Measurements from ENCODE around the gene ENTR1.

The ENTR1 gene

DNA sequence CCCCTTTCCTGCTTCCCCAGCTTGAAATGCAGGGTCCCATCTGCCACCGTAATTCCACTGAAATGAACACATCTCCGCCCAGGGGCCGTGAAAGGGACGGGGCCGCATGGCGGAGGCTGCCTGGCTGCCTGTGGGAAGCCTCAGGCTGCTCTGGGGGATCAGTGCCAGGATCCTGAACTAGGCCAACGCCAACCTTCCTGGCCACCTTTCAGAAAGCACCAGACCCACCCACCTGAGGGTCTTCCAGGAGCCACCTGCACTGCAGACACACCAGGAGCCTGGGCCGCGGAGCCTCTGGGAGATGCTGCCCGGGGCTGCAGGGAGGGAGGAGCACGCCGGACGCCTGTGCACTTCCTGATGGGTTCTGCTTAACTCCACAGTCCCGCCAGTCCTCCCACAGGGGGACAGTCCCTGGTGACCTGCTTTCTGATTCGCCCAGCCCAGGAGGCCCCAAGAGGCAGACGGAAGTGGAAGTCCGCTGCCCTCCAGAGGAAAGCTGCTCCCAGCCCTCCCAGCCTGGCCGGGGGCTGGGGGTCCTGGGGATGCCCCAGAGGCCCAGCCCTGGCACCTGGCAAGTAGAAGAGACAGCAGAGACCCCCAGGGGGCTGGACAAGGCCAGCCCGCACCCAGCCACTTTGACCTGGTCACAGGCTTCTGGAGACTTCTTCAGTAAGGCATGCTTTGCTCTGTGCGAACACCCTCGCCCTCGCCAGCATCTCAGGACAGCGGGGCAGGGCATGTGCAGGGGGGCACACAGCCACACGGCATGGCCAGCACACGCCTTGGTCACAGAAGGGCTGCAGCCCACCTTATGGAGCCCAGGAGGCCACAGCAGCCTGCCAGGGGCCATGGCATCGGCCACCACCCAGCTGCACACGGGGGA is 36.9 kb downstream of the ENTR1 start, which contains the start of gene CARD9:
Gene CARD9, minus strand, starts transcription at position 370 of the 883 bp plus-strand sequence. CDS start 1,591 bp downstream, outside the sequence.
- DNase-seq = peak; percentile 63

- peak; percentile 63 for DNase-seq
These were observed 37.7 kb downstream of the ENTR1 start for GRCh38 chr9:136372561-136373299.

- DNase-seq = no peak
These were observed 38.4 kb downstream of the ENTR1 start for GRCh38 chr9:136372006-136372405.

GRCh38 chr9:136371533-136371880 is 38.9 kb downstream of the ENTR1 start:
- no peak for DNase-seq

DNA sequence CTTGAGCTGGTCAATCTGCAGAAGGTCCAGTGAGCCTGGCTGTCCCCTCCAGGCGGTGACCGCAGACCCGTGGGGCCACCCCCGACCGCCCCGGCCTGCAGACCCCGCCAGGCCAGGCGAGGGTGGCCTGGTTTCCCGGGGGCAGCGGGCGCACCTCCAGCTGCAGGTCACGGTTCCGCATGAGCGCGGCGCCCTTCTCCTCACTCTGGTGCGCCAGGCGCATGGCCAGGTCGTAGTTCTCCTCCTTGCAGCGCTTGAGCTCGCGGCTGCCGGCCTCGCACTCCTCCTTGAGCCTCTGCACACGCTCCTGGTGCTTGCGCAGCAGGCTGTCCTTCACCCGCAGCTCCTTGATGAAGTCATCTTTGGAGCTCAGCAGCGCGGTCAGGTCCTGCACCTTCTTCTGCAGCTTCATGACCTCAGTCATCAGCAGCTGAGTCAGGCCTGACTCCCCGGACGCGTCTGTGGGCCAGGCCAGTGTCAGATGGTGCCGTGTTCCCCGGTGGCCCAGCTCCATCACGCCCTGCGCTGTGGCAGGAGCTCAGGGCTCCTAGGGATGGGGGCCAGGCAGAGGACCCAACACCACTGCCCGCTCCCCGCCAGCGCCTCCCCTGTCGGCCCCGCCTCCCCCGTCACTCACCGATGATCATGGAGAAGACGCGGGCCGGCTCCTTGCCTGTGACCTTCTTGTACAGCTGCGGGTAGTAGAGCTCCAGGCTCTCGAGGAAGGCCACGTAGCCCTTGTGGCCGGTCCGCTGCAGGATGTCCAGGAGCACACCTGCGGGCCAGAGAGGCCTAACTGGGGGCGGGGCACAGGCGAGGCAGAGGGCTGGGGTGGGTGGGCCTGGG is 39.5 kb downstream of the ENTR1 start:
- no peak for DNase-seq

DNA sequence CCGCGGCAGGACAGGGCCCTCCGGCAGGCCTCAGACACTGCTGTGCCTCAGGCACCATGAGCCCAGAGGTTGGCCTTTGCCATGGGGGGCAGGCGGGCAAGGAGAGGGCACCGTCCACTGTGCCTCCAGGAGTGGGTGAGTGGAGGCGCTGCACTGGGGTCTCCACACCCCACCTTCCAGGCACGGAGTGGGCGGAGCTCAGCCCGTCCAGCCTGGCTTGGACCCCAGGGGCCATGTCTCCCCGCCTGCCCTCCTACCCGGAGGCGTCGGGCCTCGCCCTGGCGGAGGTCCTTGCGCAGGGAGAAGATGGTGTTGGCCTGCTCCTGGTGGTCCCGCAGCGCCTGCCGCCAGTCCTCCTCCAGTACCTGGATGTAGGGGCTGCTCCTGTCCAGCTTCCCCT is 40.4 kb downstream of the ENTR1 start:
- no peak for DNase-seq

DNA sequence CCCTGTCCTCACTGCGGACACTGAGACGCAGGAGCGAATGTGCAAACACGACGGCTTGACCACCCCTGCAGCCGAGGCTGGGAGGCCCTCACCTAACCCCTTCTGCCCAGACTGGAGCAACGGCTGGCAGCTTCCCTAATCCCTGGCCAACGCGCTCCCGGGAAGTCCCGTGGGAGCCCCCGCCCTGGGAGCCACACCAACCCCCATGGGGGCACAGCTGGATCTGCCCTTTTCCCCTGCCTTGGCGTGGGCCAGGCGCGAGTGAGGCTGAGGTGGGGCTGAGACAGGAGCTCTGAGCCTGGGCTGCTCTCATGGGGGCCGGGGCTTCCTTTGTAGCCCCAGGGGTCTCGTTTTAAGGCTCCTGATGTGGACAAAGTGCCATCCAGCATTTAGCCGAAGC is 42.2 kb downstream of the ENTR1 start:
- no peak for DNase-seq

GRCh38 chr9:136367296-136368145 is 42.9 kb downstream of the ENTR1 start:
- no peak for DNase-seq

DNA sequence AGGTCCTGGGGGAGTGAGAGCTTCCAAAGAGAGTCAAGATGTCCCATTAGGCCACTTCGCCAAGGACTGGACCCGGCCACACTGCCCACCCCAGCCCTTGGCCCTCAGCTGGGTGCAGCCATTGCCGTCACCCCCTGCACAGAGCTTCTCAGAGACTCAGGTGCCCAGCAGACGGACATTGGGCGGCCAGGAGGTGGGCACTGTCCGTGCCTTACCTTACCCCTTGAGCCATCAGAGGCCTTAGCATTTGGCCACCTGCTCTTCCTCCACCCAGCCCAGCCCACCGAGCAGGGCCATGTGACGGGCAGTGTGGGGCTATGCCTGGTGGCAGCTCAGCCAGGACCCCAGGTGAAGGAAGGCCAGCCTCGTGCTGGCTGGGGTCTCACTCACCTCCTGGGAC is 43.6 kb downstream of the ENTR1 start:
- no peak for DNase-seq

DNA sequence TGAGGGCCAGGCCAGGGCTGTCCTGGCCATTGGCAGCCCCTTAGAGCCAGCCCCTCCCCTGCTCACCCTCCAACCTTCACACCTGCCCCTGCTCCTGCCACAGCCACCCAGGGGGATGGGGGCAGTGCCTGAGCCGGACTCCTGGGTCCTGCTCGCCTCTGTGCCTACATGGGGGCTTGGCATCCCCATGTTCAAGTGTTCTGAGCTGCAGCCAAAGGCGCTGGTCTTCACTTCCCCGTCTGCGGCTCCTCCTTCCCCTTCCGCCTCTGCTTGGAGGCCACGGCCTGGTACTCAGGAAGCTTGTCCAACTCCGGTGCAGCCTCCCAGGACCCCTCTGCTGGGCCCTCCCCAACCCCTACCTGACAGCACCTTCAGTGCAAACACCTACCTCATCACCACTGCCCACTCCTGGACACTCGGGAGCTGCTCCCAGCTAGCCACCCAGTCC is 44.6 kb downstream of the ENTR1 start:
- no peak for DNase-seq

DNA sequence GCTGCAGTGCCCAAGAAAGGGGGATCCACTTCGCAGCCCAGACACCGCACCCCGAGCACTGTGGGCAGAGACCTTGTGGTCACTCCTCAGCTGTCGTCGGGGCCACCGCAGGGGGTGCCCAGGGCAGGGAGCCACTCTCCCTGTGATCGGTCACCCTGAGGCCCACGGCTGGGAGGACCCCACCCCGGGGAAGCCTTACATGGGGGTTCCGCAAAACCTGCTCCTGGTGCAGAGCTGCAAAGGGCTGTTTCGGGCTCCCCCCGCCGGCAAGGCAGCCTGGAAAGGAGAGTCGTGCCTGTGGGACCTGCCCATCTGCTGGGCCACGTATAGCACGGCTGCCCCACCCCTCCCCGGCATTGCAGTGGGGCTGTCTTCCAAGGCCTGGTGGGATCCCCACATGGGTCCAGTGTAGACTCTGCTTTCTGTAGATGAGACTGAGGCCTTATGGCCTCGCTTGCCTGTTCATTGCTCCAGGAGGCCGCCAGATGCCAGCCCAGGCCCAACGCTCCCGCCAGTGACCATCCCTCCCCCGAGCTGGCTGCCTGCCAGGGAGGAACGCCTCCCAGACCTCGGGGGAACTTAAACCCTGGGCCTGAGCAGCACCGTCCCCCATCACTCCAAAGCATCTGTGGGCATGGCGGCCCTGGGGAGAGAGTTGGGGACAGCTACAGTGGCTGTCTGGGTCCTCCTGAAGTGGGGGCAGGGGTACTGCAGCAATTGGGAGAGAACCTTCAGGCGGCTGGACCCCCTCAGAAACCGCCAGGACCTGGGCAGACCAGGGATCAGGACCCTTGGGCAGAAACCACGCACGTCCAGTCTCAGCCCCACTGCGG is 45.3 kb downstream of the ENTR1 start:
- no peak for DNase-seq

DNA sequence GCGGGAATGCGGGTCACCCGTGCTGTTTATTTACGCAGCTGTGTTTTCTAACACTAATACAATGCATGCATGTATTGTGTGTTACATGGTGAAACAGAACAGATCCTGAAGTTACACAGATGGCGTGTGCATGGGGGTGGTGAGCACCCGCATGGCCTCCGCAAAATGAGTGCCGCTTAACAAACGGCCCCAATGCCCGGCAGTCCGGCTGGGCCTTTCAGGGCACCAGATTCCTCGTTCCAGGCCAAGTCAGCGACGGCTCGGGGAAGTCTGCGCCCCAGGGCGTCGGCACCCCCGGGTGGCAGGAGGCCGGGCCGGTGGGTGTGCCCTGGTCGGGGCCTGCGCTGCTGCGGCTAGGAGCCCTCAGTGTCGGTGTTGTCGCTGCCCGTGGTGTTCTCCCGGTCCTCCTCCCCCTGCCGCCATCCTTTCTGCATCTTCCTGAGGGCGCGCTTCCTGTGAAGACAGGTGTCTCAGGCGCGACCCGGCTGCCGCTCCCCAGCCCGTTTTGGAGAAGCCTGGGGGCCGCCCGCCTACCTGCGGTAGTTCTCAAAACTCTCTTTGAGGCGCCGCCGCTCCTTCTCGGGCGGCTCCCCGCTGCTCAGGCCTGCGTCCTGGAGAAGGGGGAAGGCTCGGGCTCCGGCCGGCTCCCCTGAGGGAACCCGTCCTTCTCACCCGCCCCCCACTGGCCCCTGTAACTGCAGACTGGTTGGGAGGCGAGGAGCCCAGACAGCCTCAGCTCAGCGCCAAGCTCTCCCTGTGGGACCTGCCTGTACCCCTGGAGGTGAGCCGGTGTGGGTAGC is 46.3 kb downstream of the ENTR1 start:
- DNase-seq = no peak

GRCh38 chr9:136363106-136363948 is 47.1 kb downstream of the ENTR1 start, which contains the start of gene DNLZ:
Gene DNLZ, minus strand, starts transcription at chr9:136363744. Its CDS starts 30 bp downstream, at chr9:136363714.
- DNase-seq = peak; percentile 75

DNA sequence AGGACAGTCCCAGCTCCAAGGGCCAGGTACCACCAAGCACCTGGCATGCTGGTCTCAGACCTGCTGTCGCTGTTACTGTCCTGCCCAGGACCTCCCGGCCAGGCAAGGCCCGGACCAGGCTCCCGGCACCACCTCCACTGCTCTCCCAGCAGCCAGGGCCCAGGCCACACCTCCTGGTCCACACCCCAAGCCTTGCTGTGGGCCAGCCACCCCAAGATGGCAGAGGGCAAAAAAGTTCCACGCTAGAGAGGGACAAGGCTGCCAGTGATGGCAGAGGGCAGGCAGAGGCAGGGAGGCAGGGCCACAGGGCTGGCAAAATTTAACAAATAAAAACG is 48.0 kb downstream of the ENTR1 start:
- no peak for DNase-seq

- DNase-seq = no peak
These were observed 48.5 kb downstream of the ENTR1 start for GRCh38 chr9:136361754-136362449.

DNA sequence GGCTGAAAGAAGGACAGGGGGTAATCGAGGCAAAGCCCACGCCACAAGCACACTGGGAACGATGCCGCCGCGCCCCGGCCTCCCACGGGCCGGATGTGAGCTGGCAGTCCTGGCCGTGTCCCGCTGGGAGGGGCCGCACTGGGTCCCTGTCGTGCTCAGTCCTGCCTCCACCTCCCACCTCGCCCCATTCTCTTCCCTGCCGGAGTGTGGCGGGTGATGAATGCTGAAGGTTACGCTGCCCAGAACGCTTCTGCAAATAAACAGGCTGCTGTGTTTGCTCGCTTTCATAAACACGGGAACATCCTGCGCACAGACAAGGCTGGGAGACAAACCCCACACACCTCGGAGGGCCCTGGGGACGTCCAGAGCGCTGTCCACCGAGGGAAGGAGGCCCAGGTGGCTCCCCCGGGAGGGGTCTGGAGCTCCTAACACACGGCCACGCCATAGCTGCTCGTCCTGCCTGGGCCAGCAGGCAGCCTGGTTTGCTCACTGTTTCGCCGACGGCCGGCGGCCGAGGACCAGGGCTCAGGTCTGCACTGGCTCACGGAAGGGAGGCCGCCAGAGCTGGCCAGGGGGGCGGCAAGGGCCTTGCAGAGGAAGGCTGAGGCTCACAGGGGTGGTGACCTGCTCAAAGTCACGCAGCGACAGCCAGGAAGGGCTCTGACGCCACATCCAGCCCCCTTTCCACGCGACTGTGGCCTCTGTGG is 49.2 kb downstream of the ENTR1 start:
- DNase-seq = no peak

DNA sequence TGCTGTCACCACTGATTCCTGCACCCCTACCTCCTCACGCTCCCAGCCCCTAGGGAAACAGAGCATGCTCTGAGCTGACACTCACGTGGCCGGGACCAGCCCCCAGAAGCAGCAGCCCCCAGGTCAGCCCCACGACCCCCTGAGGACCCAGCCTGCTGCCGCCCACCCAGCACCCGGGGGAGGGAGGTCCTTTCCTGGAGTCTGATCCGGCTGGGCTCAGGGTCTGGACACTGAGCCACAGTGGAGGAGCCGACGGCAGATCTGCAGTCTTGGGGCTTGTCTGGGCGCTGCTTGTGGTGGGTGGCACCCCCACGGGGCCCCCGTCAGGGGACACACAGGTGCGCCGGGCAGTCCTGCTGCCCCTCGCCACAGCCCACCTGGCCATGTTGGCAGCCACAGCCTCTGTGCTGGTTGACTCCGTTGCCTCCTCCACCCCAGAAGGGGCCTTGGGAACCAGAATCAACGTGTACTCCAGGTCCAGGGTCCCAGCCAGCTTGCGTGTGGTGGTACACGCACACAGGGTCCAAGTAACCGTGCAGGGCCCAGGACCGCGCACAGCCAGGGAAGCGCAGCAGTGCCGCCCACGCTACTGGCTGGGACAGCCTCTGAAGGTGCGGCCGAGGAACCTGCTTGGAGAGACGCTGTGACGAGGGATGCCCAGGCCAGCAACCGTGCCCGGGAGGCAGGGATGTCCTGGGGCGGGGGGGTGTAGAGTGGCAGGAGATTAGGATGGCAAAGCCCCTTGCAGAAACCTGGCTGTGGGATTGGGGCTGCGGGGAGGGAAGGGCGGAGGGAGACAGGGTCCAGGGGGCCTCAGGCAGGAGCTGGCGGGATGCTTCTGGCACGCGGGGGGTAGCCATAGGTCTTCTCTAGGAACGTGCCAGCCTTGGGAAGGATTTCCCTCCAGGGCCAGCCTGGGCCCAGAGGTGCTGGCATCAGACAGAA is 50.4 kb downstream of the ENTR1 start:
- DNase-seq = no peak

Measured in NCI-H1694 treated with DMSO at 0.1 percent for 48 hours (cell line).